HL-60 (cell line): ENCODE results near the gene ABCA9.
"Not testable (repeated sequence)": the region's sequence is repeated elsewhere in the genome, so short reads cannot be mapped to it uniquely, and the experiment has no call there.

Source experiments
- DNase-seq, 2 experiments: peaks; one replicate each; pipeline ENCODE4 v3.0.0-alpha.2; 2010 to 2020; ENCODE audit warnings: low read depth in 1 of 2, low spot score in 1 of 2
- H3K27ac ChIP-seq: fragments of 250-450 bp; sonication (Bioruptor Pico); replicated peaks from 2 replicates; pipeline ENCODE4 v1.5.1; 2020; ENCODE audit warnings: mild to moderate bottlenecking, moderate library complexity
- H3K27me3 ChIP-seq: fragments of 250-450 bp; sonication (Bioruptor Pico); 2 replicates; pipeline ENCODE4 v1.5.1; 2021; ENCODE audit warnings: mild to moderate bottlenecking, moderate library complexity; ENCODE audit not compliant: insufficient read depth, poor library complexity, severe bottlenecking
- H3K4me3 ChIP-seq: replicated peaks from 2 replicates; pipeline ENCODE4 v1.5.1; 2011; ENCODE audit warnings: mild to moderate bottlenecking, control low read depth, low read length; ENCODE audit not compliant: insufficient read depth
- CTCF ChIP-seq: IDR thresholded peaks from one replicate; pipeline ENCODE4 v1.5.1; 2011; ENCODE audit warnings: low read length, control low read depth, inconsistent platforms; ENCODE audit not compliant: insufficient read depth
- GABPA ChIP-seq: IDR thresholded peaks from 2 replicates; pipeline ENCODE4 v1.6.1; 2012; ENCODE audit warnings: low read depth
- POLR2AphosphoS5 ChIP-seq: IDR thresholded peaks from 2 replicates; pipeline ENCODE4 v1.6.1; 2012; ENCODE audit warnings: low read depth
- REST ChIP-seq: IDR thresholded peaks from 2 replicates; pipeline ENCODE4 v1.6.1; 2012; ENCODE audit warnings: low read depth; ENCODE audit not compliant: insufficient replicate concordance
- SPI1 ChIP-seq: IDR thresholded peaks from 2 replicates; pipeline ENCODE4 v1.6.1; 2012; ENCODE audit warnings: low read depth, mild to moderate bottlenecking, borderline replicate concordance

Gene ABCA9

DNA sequence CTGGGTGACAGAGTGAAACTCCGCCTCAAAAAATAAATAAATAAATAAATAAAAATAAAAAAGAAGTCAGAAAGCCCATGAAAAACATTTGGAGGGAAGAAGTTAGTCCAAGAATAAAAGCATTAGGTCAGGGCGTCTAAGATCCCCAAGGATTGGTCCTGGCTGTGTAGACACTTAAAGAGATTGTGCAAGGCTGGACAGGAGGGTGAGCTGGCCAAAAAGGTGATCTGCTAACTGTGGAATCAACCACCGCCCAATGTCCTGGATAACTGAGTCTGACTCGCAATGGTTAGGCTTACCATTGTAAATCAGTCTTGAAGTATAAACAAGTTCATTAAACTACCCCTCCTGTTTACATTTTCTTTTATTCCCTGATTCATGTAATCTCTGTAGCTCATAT, 96.8 kb downstream of the ABCA9 start:
- Histone ChIP-seq H3K4me3 (no peak overlapping the region), H3K27me3 (no peaks in the 10 kb centered on the region), H3K27ac (no peak overlapping the region)
- no peak for TF ChIP-seq POLR2AphosphoS5
- TF ChIP-seq CTCF: no peak
- TF ChIP-seq SPI1: no peak
- no peak for TF ChIP-seq GABPA
- no peak for TF ChIP-seq REST
- DNase-seq: no peak

GRCh38 chr17:68961214-68961882, 99.4 kb downstream of the ABCA9 start:
- TF ChIP-seq GABPA (no peak), POLR2AphosphoS5 (no peak), CTCF (no peak), REST (no peak), SPI1 (peak; percentile 25; the same call in 1 of the 2 replicates)
- Histone ChIP-seq H3K4me3 (no peak overlapping the region), H3K27ac (no peak overlapping the region), H3K27me3 (no peaks in the 10 kb centered on the region)
- DNase-seq: no peak

DNA sequence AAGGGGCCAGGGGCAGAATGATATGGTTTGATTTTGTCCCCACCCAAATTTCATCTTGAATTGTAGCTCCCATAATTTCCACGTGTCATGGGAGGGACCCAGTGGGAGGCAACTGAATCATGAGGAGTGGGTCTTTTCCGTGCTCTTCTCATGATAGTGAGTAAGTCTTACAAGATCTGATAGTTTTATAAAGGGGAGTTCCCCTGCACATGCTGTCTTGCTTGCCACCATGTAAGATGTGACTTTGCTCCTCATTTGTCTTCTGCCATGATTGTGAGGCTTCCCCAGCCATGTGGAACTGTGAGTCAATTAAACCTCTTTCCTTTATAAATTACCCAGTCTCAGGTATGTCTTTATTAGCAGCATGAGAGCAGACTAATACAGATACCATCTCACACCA, 101.6 kb downstream of the ABCA9 start:
- not testable (repeated sequence) for H3K4me3 ChIP-seq, DNase-seq, H3K27ac ChIP-seq, H3K27me3 ChIP-seq

DNA sequence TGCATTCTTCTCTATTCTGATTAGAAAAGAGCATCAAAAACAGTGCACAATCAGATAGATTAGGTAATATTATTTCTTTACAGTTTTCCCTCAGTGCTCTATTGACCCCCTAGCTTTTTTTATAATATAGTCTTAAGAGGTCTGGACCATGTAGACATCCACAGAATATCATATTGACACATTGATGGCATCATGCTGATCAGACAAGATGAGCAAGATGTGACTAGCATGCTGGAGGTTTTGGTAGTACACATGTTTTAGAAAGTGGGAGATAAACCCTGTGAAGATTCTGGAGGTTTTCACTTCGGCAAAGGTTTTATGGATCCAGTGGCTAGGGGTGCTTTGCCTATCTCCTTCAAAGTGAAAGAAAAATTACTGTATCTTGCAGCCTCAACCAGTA, 102.8 kb downstream of the ABCA9 start:
- TF ChIP-seq GABPA (no peak), SPI1 (no peak), REST (no peak), CTCF (no peak), POLR2AphosphoS5 (no peak)
- Histone ChIP-seq H3K4me3 (no peak overlapping the region), H3K27ac (no peak overlapping the region), H3K27me3 (no peaks in the 10 kb centered on the region)
- no peak for DNase-seq
